HG03442 (cell line): Measurements from ENCODE around the gene PIK3C3.

Experiments used
- ATAC-seq: cut with Tn5 transposase; IDR thresholded peaks from one replicate; pipeline ENCODE4 v1.9.1; 2021; ENCODE audit warnings: mild to moderate bottlenecking, moderate library complexity; ENCODE audit not compliant: unreplicated experiment

Gene PIK3C3

GRCh38 chr18:41954827-41955613, at the start of gene PIK3C3:
Gene PIK3C3, plus strand, starts transcription at chr18:41955234. Its CDS starts 58 bp downstream, at chr18:41955292.
- peak; percentile 98 for ATAC-seq

- no peak for ATAC-seq
Observed at GRCh38 chr18:41905786-41906527, 49.1 kb upstream of the PIK3C3 start.

GRCh38 chr18:41906528-41907146, 48.4 kb upstream of the PIK3C3 start:
- peak; percentile 93 for ATAC-seq

GRCh38 chr18:41917181-41917580, 37.9 kb upstream of the PIK3C3 start:
- ATAC-seq: no peak

GRCh38 chr18:41921770-41922169, 33.3 kb upstream of the PIK3C3 start:
- no peak for ATAC-seq

- ATAC-seq: no peak
Observed at GRCh38 chr18:41922176-41922575, 32.9 kb upstream of the PIK3C3 start.

GRCh38 chr18:41922841-41923240, 32.2 kb upstream of the PIK3C3 start:
- no peak for ATAC-seq

GRCh38 chr18:41923446-41923845, 31.6 kb upstream of the PIK3C3 start:
- ATAC-seq: no peak

- no peak for ATAC-seq
Observed at GRCh38 chr18:41928581-41928980, 26.5 kb upstream of the PIK3C3 start.

- ATAC-seq: no peak
Observed at GRCh38 chr18:41932899-41933298, 22.1 kb upstream of the PIK3C3 start.

GRCh38 chr18:41933778-41934177, 21.3 kb upstream of the PIK3C3 start:
- no peak for ATAC-seq

- ATAC-seq: peak; percentile 68
Observed at GRCh38 chr18:41936471-41937134, 18.4 kb upstream of the PIK3C3 start.

GRCh38 chr18:41938445-41938844, 16.6 kb upstream of the PIK3C3 start:
- ATAC-seq: no peak

GRCh38 chr18:41939326-41939725, 15.7 kb upstream of the PIK3C3 start:
- no peak for ATAC-seq

- no peak for ATAC-seq
Observed at GRCh38 chr18:41940506-41941215, 14.4 kb upstream of the PIK3C3 start.

- no peak for ATAC-seq
Observed at GRCh38 chr18:41942254-41942653, 12.8 kb upstream of the PIK3C3 start.

GRCh38 chr18:41948544-41949110, 6.4 kb upstream of the PIK3C3 start:
- ATAC-seq: no peak

- no peak for ATAC-seq
Observed at GRCh38 chr18:41949206-41949920, 5.7 kb upstream of the PIK3C3 start.

GRCh38 chr18:41955688-41956087, 654 bp downstream of the PIK3C3 start:
- ATAC-seq: no peak

- ATAC-seq: no peak
Observed at GRCh38 chr18:41959045-41959444, 4.0 kb downstream of the PIK3C3 start.
